ENCODE data around the gene ZNF230. TPM values are rescaled to one million over a fixed set of nuclear protein-coding genes. Genes with fewer than 3 reads are reported as not detected.

Gene ZNF230
- total RNA-seq: 4.0 and 4.3 TPM in 2 replicates

- H3K4me3 Mint-ChIP-seq: peak within 1 kb of the TSS; percentile 98
- peaks cover 53% of the 10 kb centered on the region for H3K9me3 Mint-ChIP-seq
- peaks cover 29% of the 10 kb centered on the region for H3K36me3 Mint-ChIP-seq (ENCODE audit: low read depth)
- H3K4me1 Mint-ChIP-seq (ENCODE audit: low read depth): peaks cover 21% of the 10 kb centered on the region
- DNase-seq (ENCODE audit: low spot score): peak; percentile 78
- intact Hi-C loops (cut with micrococcal nuclease): loop anchor here (1.0 to 5.0 kb wide), 12 partner anchors 19 to 302 kb away; partner anchors contain the start of genes ZNF155, ZNF221, ZNF222 and ZNF224
- no peaks in the 10 kb centered on the region for H3K27me3 Mint-ChIP-seq (ENCODE audit: insufficient read depth)
- peak within 1 kb of the TSS; percentile 95 for H3K27ac Mint-ChIP-seq
Measured at GRCh38 chr19:44002566-44003460, at the start of gene ZNF230. Gene ZNF230 (plus strand): TSS chr19:44002957. CDS start chr19:44007079, 4,122 bp downstream.

GRCh38 chr19:43956827-43957226 lies 45.9 kb upstream of the ZNF230 start:
- intact Hi-C loops (cut with micrococcal nuclease): no loop called here
- Mint-ChIP-seq H3K4me1 (ENCODE audit: low read depth) (no peaks in the 10 kb centered on the region), H3K27me3 (ENCODE audit: insufficient read depth) (no peaks in the 10 kb centered on the region), H3K27ac (no peak overlapping the region), H3K4me3 (no peak overlapping the region), H3K9me3 (peaks cover 54% of the 10 kb centered on the region), H3K36me3 (ENCODE audit: low read depth) (no peaks in the 10 kb centered on the region)
- no peak for DNase-seq (ENCODE audit: low spot score)

- DNase-seq (ENCODE audit: low spot score): no peak
- intact Hi-C loops (cut with micrococcal nuclease): no loop called here
- Mint-ChIP-seq H3K4me1 (ENCODE audit: low read depth) (no peaks in the 10 kb centered on the region), H3K36me3 (ENCODE audit: low read depth) (no peaks in the 10 kb centered on the region), H3K27me3 (ENCODE audit: insufficient read depth) (no peaks in the 10 kb centered on the region), H3K27ac (no peak overlapping the region), H3K4me3 (no peak overlapping the region), H3K9me3 (peaks cover 60% of the 10 kb centered on the region)
Measured at GRCh38 chr19:43957891-43958290, 44.9 kb upstream of the ZNF230 start.

GRCh38 chr19:43960411-43960810 lies 42.3 kb upstream of the ZNF230 start:
- H3K36me3 Mint-ChIP-seq (ENCODE audit: low read depth): peaks cover 3% of the 10 kb centered on the region
- no peak overlapping the region for H3K27ac Mint-ChIP-seq
- no peaks in the 10 kb centered on the region for H3K4me1 Mint-ChIP-seq (ENCODE audit: low read depth)
- no peak for DNase-seq (ENCODE audit: low spot score)
- no peak overlapping the region for H3K4me3 Mint-ChIP-seq
- peaks cover 66% of the 10 kb centered on the region for H3K9me3 Mint-ChIP-seq
- intact Hi-C loops (cut with micrococcal nuclease): no loop called here
- H3K27me3 Mint-ChIP-seq (ENCODE audit: insufficient read depth): no peaks in the 10 kb centered on the region

- peaks cover 83% of the 10 kb centered on the region for H3K9me3 Mint-ChIP-seq
- DNase-seq (ENCODE audit: low spot score): no peak
- peaks cover 2% of the 10 kb centered on the region for H3K27me3 Mint-ChIP-seq (ENCODE audit: insufficient read depth)
- H3K4me3 Mint-ChIP-seq: no peak overlapping the region
- no peaks in the 10 kb centered on the region for H3K4me1 Mint-ChIP-seq (ENCODE audit: low read depth)
- H3K36me3 Mint-ChIP-seq (ENCODE audit: low read depth): peaks cover 8% of the 10 kb centered on the region
- H3K27ac Mint-ChIP-seq: no peak overlapping the region
- intact Hi-C loops (cut with micrococcal nuclease): no loop called here
Measured at GRCh38 chr19:43966079-43966694, 36.6 kb upstream of the ZNF230 start.

- no peak for DNase-seq (ENCODE audit: low spot score)
- H3K27me3 Mint-ChIP-seq (ENCODE audit: insufficient read depth): no peaks in the 10 kb centered on the region
- H3K36me3 Mint-ChIP-seq (ENCODE audit: low read depth): no peaks in the 10 kb centered on the region
- H3K4me1 Mint-ChIP-seq (ENCODE audit: low read depth): no peaks in the 10 kb centered on the region
- intact Hi-C loops (cut with micrococcal nuclease): no loop called here
- peaks cover 52% of the 10 kb centered on the region for H3K9me3 Mint-ChIP-seq
- no peak overlapping the region for H3K4me3 Mint-ChIP-seq
- H3K27ac Mint-ChIP-seq: no peak overlapping the region
Measured at GRCh38 chr19:43976732-43977131, 26.0 kb upstream of the ZNF230 start.

GRCh38 chr19:43983544-43983911 lies 19.2 kb upstream of the ZNF230 start:
- Mint-ChIP-seq H3K36me3 (ENCODE audit: low read depth) (peaks cover 9% of the 10 kb centered on the region), H3K4me3 (peak overlapping the region; percentile 80), H3K9me3 (peaks cover 34% of the 10 kb centered on the region), H3K27ac (no peak overlapping the region), H3K4me1 (ENCODE audit: low read depth) (peaks cover 8% of the 10 kb centered on the region), H3K27me3 (ENCODE audit: insufficient read depth) (no peaks in the 10 kb centered on the region)
- intact Hi-C loops (cut with micrococcal nuclease): loop anchor here (5.0 kb wide), 3 partner anchors 81 to 129 kb away; partner anchors contain the start of genes ZNF224 and ZNF225
- DNase-seq (ENCODE audit: low spot score): no peak

GRCh38 chr19:43983912-43984686 lies 18.7 kb upstream of the ZNF230 start, which contains the start of gene ZNF155:
Gene ZNF155 (plus strand): TSS chr19:43984188. CDS start chr19:43988544, 4,356 bp downstream.
- Mint-ChIP-seq H3K4me1 (ENCODE audit: low read depth) (peaks cover 8% of the 10 kb centered on the region), H3K27ac (peak within 1 kb of the TSS; percentile 88), H3K9me3 (peaks cover 39% of the 10 kb centered on the region), H3K36me3 (ENCODE audit: low read depth) (peaks cover 14% of the 10 kb centered on the region), H3K27me3 (ENCODE audit: insufficient read depth) (no peaks in the 10 kb centered on the region), H3K4me3 (peak within 1 kb of the TSS; percentile 94)
- peak; percentile 56 for DNase-seq (ENCODE audit: low spot score)
- intact Hi-C loops (cut with micrococcal nuclease): loop anchor here (1.0 to 5.0 kb wide), 9 partner anchors 18 to 516 kb away; partner anchors contain the start of genes ZNF180, ZNF222, ZNF224 and ZNF225

- no peak for DNase-seq (ENCODE audit: low spot score)
- H3K9me3 Mint-ChIP-seq: peaks cover 42% of the 10 kb centered on the region
- intact Hi-C loops (cut with micrococcal nuclease): loop anchor here (1.0 to 5.0 kb wide), 9 partner anchors 18 to 516 kb away; partner anchors contain the start of genes ZNF180, ZNF222, ZNF224 and ZNF225
- peaks cover 20% of the 10 kb centered on the region for H3K36me3 Mint-ChIP-seq (ENCODE audit: low read depth)
- H3K27ac Mint-ChIP-seq: peak overlapping the region; percentile 63
- peak overlapping the region; percentile 94 for H3K4me3 Mint-ChIP-seq
- H3K4me1 Mint-ChIP-seq (ENCODE audit: low read depth): peaks cover 8% of the 10 kb centered on the region
- H3K27me3 Mint-ChIP-seq (ENCODE audit: insufficient read depth): no peaks in the 10 kb centered on the region
Measured at GRCh38 chr19:43984687-43985000, 18.1 kb upstream of the ZNF230 start.

GRCh38 chr19:43997631-43998290 lies 5.0 kb upstream of the ZNF230 start:
- H3K36me3 Mint-ChIP-seq (ENCODE audit: low read depth): peaks cover 41% of the 10 kb centered on the region
- peaks cover 56% of the 10 kb centered on the region for H3K9me3 Mint-ChIP-seq

GRCh38 chr19:44002212-44002565 lies 568 bp upstream of the ZNF230 start:
- Mint-ChIP-seq H3K4me3 (peak overlapping the region; percentile 98), H3K27me3 (ENCODE audit: insufficient read depth) (no peaks in the 10 kb centered on the region), H3K36me3 (ENCODE audit: low read depth) (peaks cover 26% of the 10 kb centered on the region), H3K4me1 (ENCODE audit: low read depth) (peaks cover 21% of the 10 kb centered on the region), H3K27ac (peak overlapping the region; percentile 95), H3K9me3 (peaks cover 53% of the 10 kb centered on the region)
- intact Hi-C loops (cut with micrococcal nuclease): loop anchor here (1.0 to 5.0 kb wide), 12 partner anchors 18 to 303 kb away; partner anchors contain the start of genes ZNF155, ZNF221, ZNF222 and ZNF224
- DNase-seq (ENCODE audit: low spot score): no peak

More at GRCh38 chr19:43997631-43998290, 5.0 kb upstream of the ZNF230 start:
- no peak overlapping the region for H3K4me3 Mint-ChIP-seq
- DNase-seq (ENCODE audit: low spot score): no peak
- no peak overlapping the region for H3K27ac Mint-ChIP-seq
- H3K27me3 Mint-ChIP-seq (ENCODE audit: insufficient read depth): no peaks in the 10 kb centered on the region
- H3K4me1 Mint-ChIP-seq (ENCODE audit: low read depth): peaks cover 10% of the 10 kb centered on the region
- intact Hi-C loops (cut with micrococcal nuclease): no loop called here

GRCh38 chr19:44003461-44004009 lies 778 bp downstream of the ZNF230 start:
- no peaks in the 10 kb centered on the region for H3K27me3 Mint-ChIP-seq (ENCODE audit: insufficient read depth)
- no peak overlapping the region for H3K27ac Mint-ChIP-seq
- H3K36me3 Mint-ChIP-seq (ENCODE audit: low read depth): peaks cover 31% of the 10 kb centered on the region
- intact Hi-C loops (cut with micrococcal nuclease): loop anchor here (2.0 to 5.0 kb wide), 3 partner anchors 101 to 204 kb away; partner anchors contain the start of gene ZNF226
- H3K4me1 Mint-ChIP-seq (ENCODE audit: low read depth): peaks cover 21% of the 10 kb centered on the region
- peak overlapping the region; percentile 98 for H3K4me3 Mint-ChIP-seq
- peaks cover 51% of the 10 kb centered on the region for H3K9me3 Mint-ChIP-seq
- DNase-seq (ENCODE audit: low spot score): no peak

All from activated T-helper 1 cell treated with anti-CD3 and anti-CD28 coated beads, Interleukin-12 subunit alpha, Interleukin-12 subunit beta, Interleukin-2, Interleukin-4 antibody, amounts not matched to agents 30 ng/mL and 10 ng/mL and 1 ng/mL, durations not matched to agents 14 hours and 24 hours and 36 hours (primary cell).